Activated CD8-positive, alpha-beta memory T cell treated with anti-CD3 and anti-CD28 coated beads, Interleukin-2, amount 50 U/mL, for 1 hour (primary cell): ENCODE data around the gene PLIN3.
A peak's percentile ranks its signal among the peaks of the same experiment; 100 is the strongest.
"Not testable (repeated sequence)": the region's sequence is repeated elsewhere in the genome, so short reads cannot be mapped to it uniquely, and the experiment has no call there.

Experiments used
- DNase-seq: peaks from one replicate; pipeline ENCODE4 v3.0.0-alpha.2; 2020; ENCODE audit errors: extremely low read depth

Gene PLIN3

GRCh38 chr19:4891066-4891465 lies 23.6 kb upstream of the PLIN3 start:
- no peak for DNase-seq

DNA sequence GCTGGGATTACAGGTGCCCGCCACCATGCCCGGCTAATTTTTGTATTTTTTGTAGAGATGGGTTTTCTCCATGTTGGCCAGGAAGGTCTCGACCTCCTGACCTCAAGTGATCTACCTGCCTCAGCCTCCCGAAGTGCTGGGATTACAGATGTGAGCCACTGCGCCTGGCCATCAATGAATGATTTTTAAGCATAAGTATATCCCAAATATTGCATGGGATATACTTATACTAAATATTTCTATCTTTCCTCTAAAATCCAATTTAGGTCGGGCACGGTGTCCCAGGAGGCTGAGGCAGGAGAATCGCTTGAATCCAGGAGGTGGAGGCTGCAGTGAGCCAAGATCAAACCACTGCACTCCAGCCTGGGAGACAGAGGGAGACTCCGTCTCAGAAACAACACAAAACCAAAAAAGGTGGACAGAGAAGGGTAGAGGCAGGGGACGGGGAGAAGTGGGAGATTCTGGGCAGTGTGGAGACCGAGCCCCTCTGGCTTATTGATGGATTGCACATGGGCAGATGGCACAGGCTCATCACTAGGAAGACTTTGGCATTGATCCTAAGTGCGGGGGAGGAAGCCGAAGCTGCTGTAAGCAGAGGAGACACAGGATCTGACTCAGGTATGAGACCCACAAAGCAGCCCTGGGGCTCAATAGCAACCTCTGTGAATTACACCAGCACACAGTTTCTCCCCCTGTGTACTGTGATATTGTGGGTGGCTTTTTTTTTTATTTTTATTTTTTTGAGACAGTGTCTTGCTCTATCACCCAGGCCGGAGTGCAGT lies 21.8 kb upstream of the PLIN3 start:
- DNase-seq: no peak

DNA sequence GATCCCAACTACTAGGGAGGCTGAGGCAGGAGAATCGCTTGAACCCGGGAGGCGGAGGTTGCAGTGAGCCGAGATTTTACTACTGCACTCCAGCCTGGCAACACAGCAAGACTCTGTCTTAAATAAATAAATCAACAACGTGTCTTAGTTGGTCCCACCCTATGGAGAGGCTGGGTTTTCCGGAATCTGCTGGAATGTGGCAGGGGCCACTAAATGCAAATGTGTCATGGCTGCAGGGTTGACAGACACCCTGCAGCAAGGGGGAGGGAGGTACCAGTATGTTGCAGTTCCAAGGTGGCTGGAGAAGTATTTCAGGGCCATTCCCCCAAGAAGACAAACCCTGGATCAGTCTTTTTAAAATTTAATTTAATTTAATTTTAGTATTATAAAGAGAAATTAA lies 20.3 kb upstream of the PLIN3 start:
- not testable (repeated sequence) for DNase-seq

- DNase-seq: not testable (repeated sequence)
These were observed 17.5 kb upstream of the PLIN3 start for GRCh38 chr19:4884993-4885392.

- DNase-seq: not testable (repeated sequence)
These were observed 15.4 kb upstream of the PLIN3 start for GRCh38 chr19:4882874-4883273.

DNA sequence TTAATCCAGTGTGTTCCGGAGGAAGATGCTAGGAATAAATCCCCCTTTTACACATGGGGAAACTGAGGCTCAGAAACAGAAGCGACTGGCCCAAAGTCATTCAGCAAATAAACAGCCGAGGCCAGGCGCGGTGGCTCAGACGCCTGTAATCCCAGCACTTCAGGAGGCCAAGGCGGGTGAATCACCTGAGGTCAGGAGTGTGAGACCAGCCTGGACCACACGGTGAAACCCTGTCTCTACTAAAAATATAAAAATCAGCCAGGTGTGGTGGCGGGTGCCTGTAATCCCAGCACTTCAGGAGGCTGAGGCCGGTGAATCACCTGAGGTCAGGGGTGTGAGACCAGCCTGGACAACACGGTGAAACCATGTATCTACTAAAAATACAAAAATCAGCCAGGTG lies 11.6 kb upstream of the PLIN3 start:
- DNase-seq: no peak

GRCh38 chr19:4878491-4878968 lies 11.1 kb upstream of the PLIN3 start:
- no peak for DNase-seq

GRCh38 chr19:4877753-4878490 lies 10.5 kb upstream of the PLIN3 start:
- no peak for DNase-seq

DNA sequence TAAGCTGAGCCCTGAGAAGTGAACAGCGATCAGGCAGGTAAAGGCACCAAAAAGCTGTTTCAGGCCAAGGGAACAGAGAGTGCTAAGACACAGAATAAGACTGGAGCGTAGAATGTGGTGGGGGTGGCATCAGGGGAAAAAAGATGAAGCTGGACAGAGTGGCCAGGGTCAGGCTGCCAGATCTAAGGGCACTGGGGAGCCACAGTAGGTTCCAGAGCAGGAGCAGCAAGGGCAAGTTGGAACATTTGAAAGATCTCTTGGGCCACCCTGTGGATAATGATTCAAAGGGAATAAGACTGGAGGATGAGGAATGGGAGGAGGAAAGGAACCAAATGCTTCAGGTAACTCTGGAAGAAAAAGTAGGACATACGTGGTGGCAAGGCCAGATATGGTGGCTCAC lies 6.5 kb upstream of the PLIN3 start:
- DNase-seq: no peak

- DNase-seq: no peak
These were observed 4.2 kb upstream of the PLIN3 start for GRCh38 chr19:4871711-4872110.

DNA sequence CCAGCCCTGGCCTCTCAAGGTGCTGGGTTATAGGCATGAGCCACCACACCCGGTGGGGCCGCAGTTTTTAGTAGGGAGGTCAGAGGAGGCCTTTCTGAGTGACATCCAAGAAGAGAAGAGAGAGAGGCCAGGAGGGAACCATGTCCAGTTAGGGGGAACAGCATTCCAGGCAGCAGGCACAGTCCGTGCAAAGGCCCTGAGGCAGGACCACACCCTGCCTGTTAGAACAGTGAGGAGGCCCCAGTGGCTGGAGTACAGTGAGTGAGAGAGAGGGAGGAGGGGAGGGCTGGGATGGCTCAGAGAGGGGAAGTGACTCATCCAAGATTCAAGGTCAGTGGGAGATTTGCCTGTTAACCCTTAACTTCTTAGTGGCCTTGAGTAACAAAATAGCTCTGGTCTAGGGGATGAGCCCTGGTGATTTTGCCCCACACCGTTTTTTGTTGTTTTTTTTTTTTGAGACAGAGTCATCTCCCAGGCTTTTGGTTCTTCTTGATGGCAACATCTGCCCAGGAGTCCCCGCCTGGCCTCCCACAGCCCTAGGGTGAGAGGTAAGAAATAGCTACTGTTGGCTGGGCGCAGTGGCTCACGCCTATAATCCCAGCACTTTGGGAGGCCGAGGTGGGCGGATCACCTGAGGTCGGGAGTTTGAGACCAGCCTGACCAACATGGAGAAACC lies 2.7 kb upstream of the PLIN3 start:
- no peak for DNase-seq

DNA sequence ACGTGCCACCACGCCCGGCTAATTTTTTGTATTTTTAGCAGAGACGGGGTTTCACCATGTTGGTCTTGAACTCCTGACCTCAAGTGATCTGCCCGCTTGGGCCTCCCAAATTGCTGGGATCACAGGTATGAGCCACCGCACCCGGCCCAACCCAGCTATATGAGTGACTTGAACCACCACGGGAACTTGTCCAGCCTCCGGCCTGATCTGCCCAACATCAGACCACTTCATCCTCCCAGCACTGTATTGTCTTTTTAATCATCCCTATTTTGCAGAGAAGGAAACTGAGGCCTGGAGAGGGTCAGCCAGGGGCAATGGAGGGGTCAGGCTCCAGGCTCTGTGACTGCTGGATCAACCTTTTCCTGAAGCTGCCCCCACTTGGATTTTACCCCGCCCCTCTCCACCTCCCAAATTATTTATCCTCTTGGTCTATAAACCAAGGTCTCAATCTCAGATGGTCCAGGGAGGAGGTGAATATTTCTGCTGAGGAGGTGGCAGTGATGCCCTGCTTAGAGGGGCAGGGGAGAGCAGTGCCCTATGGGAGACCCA lies 893 bp upstream of the PLIN3 start:
- no peak for DNase-seq

GRCh38 chr19:4866595-4867424 lies 657 bp downstream of the PLIN3 start:
- no peak for DNase-seq

GRCh38 chr19:4861147-4861546 lies 6.3 kb downstream of the PLIN3 start:
- no peak for DNase-seq

GRCh38 chr19:4859697-4860096 lies 7.8 kb downstream of the PLIN3 start:
- DNase-seq: no peak

- DNase-seq: not testable (repeated sequence)
These were observed 11.0 kb downstream of the PLIN3 start for GRCh38 chr19:4856468-4856867.

GRCh38 chr19:4853506-4853905 lies 14.0 kb downstream of the PLIN3 start:
- not testable (repeated sequence) for DNase-seq

GRCh38 chr19:4852484-4852883 lies 15.0 kb downstream of the PLIN3 start:
- no peak for DNase-seq

DNA sequence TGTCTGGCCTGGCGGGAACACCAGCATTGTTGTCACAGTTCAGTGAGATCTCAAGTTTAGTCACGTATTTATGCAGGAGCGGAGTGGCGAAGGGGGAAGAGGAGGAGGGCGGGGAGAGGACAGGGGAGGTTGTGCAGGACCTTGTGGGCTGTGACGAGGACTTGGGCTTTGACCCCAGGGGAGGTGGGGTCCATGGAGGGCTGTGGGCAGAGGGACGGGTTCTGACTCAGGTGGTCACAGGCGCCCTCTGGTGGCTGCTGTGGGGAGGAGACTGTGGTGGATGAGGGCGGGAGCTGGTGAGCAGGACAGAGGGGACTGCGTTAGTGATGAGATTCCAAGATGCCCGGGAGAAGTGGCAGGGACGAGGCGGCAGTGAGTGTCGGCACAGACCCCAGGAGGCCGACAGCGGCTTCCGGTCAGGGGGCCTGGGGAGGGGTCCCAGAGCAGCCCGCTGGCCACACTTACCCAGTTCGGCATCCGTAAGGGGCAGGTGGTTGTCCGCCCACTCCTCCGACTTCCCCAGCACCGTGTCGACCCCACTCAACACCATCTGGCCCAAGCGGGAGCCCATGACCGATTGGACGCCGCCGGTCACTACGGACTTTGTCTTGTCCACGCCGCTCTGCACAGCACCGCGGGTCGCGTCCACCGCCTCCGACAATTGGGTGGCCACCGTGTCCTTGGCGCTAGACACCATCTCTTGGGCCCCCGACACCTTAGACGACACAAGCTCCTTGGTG lies 15.7 kb downstream of the PLIN3 start:
- peak; percentile 50 for DNase-seq

DNA sequence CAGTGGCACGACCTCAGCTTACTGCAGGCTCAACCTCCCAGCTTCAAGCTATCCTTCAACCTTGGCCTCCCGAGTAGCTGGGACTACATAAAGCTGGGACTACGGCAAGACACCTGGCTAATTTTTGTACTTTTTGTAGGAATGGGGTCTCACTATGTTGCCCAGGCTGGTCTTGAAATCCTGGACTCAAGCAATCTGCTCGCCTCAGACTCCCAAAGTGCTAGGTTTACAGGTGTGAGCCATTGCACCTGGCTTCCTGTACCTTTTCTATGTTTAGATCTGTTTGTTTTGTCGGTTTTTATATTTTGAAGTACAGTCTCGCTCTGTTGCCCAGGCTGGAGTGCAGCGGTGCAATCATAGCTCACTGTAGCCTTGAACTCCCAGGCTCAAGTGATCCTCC lies 18.4 kb downstream of the PLIN3 start:
- no peak for DNase-seq
